Sigmoid colon (tissue), 7 donors: ENCODE results near the gene CRISP3. TPM values are rescaled to one million over a fixed set of nuclear protein-coding genes. Genes with fewer than 3 reads are reported as not detected.

Source experiments
- DNase-seq: peaks from one replicate; pipeline ENCODE4 v3.0.0-alpha.2; 2019
- H3K27ac ChIP-seq, 4 donors: fragments of 200-600 bp; sonication (generic); one replicate each; pipeline ENCODE4 v1.5.1; 2016 to 2019; ENCODE audit warnings: mild to moderate bottlenecking in 1 of 4
- H3K27me3 ChIP-seq, 3 donors: fragments of 200-600 bp; sonication (generic); one replicate each; pipeline ENCODE4 v1.5.1; 2019; ENCODE audit warnings: mild to moderate bottlenecking in 1 of 3
- H3K36me3 ChIP-seq, 4 donors: fragments of 200-600 bp; sonication (generic); one replicate each; pipeline ENCODE4 v1.5.1; 2016 to 2019
- H3K4me1 ChIP-seq, 4 donors: fragments of 200-600 bp; sonication (generic); one replicate each; pipeline ENCODE4 v1.5.1; 2017 to 2019
- H3K4me3 ChIP-seq, 4 donors: fragments of 200-600 bp; sonication (generic); one replicate each; pipeline ENCODE4 v1.5.1; 2017 to 2019; ENCODE audit warnings: mild to moderate bottlenecking in 2 of 4, moderate library complexity in 1 of 4
- H3K9me3 ChIP-seq, 4 donors: fragments of 200-600 bp in 3 of 4; sonication (generic) in 3 of 4; one replicate each; pipeline versions ENCODE4 v1.5.1 to v1.6.1; 2013 to 2019
- EP300 ChIP-seq, 4 donors: sonication (generic); formaldehyde crosslinking; IDR thresholded peaks; one replicate each; pipeline ENCODE4 v1.6.1; 2017; ENCODE audit warnings: antibody characterized with exemption in 4 of 4
- POLR2A ChIP-seq, 2 donors: fragments of 450-650 bp; IDR thresholded peaks; one replicate each; pipeline ENCODE4 v1.6.1; 2016; ENCODE audit warnings: antibody characterized with exemption in 2 of 2, mild to moderate bottlenecking in 2 of 2, moderate library complexity in 2 of 2
- POLR2AphosphoS5 ChIP-seq, 4 donors: sonication (generic); formaldehyde crosslinking; IDR thresholded peaks; one replicate each; pipeline ENCODE4 v1.6.1; 2017; ENCODE audit warnings: antibody characterized with exemption in 4 of 4
- WGBS, 2 donors: extraction: QIAGEN DNeasy Blood & Tissue Kit; methylation state at CpG; one replicate each; pipeline ENCODE4 v1.1.7; 2013; 5-methylcytosine and 5-hydroxymethylcytosine counted together
- intact Hi-C: fragments of 100-400 bp; cut with DNase I; formaldehyde crosslinking; loops from one replicate; pipeline ENCODE4 v1.15.1; 2023
- polyA plus RNA-seq, 3 donors: library from polyadenylated mRNA; stranded (reverse); fragments of 200-250 nt; gene quantifications; one replicate each; pipeline ENCODE4 v1.2.3, GENCODE V29; 2013
- total RNA-seq, 4 donors: library from RNA; depleted of rRNA; stranded (reverse); fragments of >200 nt; gene quantifications; one replicate each; pipeline ENCODE4 v1.1.0, GENCODE V29; 2016
- TF ChIP-seq, protein P1 (sequence below), 4 experiments: fragments of 450-650 bp in 3 of 4; fragments of 200-600 bp in 1 of 4; IDR thresholded peaks; one replicate each; pipeline ENCODE4 v1.5.1; 2016 to 2019; ENCODE audit warnings: antibody characterized with exemption in 4 of 4, mild to moderate bottlenecking in 3 of 4, moderate library complexity in 2 of 4
- donor health status: healthy with polysubstance abuse.
- donor health status: Bipolar disorder and iron deficiency.
- donor health status: healthy.

CRISP3 gene
- total and polyA plus RNA-seq, 7 donors, result 0.60 TPM; not detected in 6

DNA sequence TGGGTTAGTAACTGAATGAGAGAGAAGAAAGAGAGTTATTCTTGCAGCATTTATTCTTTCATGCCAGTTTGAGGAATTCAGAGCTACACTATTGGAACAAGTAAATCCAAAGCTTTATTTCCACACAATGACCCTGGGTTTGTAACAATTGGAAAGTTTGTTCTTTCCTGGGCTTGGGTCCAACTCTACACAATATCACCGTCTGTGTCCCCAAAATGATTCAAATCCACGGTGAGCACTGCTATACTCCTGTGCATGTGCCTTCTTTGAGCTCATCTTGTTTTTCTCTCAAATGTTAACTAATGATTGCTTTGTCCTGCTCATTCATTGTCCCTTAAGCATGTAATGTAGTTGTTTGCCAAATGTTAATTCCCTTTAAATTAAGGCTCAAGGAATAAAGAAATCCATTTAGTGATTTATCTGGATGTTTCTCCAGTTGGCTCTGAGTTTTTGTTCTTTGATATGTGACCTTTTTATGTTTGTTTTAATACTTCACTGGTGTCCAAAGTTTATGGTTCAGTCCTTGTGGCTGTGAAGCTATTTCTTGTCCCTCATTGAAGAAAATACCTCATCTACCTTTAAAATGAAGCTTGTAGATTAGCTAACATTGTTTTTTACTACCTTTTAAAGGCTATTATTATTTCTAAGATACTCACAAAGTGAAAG lies 20.5 kb upstream of the CRISP3 start:
- TF ChIP-seq EP300 (IDR thresholded peaks at IDR 0.05) (no peak), POLR2AphosphoS5 (IDR thresholded peaks at IDR 0.05) (no peak), POLR2A (IDR thresholded peaks at IDR 0.05) (no peak)
- TF ChIP-seq, protein P1, sequence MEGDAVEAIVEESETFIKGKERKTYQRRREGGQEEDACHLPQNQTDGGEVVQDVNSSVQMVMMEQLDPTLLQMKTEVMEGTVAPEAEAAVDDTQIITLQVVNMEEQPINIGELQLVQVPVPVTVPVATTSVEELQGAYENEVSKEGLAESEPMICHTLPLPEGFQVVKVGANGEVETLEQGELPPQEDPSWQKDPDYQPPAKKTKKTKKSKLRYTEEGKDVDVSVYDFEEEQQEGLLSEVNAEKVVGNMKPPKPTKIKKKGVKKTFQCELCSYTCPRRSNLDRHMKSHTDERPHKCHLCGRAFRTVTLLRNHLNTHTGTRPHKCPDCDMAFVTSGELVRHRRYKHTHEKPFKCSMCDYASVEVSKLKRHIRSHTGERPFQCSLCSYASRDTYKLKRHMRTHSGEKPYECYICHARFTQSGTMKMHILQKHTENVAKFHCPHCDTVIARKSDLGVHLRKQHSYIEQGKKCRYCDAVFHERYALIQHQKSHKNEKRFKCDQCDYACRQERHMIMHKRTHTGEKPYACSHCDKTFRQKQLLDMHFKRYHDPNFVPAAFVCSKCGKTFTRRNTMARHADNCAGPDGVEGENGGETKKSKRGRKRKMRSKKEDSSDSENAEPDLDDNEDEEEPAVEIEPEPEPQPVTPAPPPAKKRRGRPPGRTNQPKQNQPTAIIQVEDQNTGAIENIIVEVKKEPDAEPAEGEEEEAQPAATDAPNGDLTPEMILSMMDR (IDR thresholded peaks at IDR 0.05), result no peak
- no peaks in the 10 kb centered on the region for H3K36me3 ChIP-seq
- WGBS, 2 donors, result 18 to 62% methylated on average over 2 of the region's 2 CpGs
- no peaks in the 10 kb centered on the region for H3K9me3 ChIP-seq
- no peak overlapping the region for H3K27ac ChIP-seq
- intact Hi-C loops, result no loop called here
- no peak overlapping the region for H3K4me3 ChIP-seq
- no peaks in the 10 kb centered on the region for H3K4me1 ChIP-seq
- DNase-seq, result no peak
- H3K27me3 ChIP-seq, result no peaks in the 10 kb centered on the region

DNA sequence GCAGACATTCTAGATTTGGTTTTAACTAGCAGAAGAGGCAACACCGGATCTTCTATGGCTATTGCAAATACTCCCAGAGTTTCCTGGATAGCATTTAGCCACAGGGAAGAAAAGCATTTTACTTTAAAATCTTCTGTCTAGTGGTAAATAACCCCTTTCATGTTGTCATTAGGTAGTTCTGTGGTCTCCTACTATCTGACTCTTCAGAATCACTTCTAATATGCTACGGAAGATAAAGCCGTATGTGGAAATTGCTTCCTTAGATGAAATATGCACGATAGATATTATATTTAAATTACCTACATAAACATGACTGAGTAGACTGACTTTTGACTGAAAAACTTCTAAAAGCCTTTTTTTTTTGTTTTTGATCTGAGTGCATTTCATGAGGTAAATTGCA lies 759 bp downstream of the CRISP3 start:
- intact Hi-C loops, result no loop called here
- no peaks in the 10 kb centered on the region for H3K9me3 ChIP-seq
- no peaks in the 10 kb centered on the region for H3K27me3 ChIP-seq
- no peak overlapping the region for H3K27ac ChIP-seq
- no peak for DNase-seq
- WGBS, 2 donors, result 83 to 86% methylated on average over 4 of the region's 4 CpGs
- TF ChIP-seq, protein P1 (IDR thresholded peaks at IDR 0.05), result no peak
- TF ChIP-seq POLR2A (IDR thresholded peaks at IDR 0.05) (no peak), EP300 (IDR thresholded peaks at IDR 0.05) (no peak)
- H3K4me1 ChIP-seq, result no peaks in the 10 kb centered on the region
- H3K36me3 ChIP-seq, result no peaks in the 10 kb centered on the region
- no peak overlapping the region for H3K4me3 ChIP-seq

DNA sequence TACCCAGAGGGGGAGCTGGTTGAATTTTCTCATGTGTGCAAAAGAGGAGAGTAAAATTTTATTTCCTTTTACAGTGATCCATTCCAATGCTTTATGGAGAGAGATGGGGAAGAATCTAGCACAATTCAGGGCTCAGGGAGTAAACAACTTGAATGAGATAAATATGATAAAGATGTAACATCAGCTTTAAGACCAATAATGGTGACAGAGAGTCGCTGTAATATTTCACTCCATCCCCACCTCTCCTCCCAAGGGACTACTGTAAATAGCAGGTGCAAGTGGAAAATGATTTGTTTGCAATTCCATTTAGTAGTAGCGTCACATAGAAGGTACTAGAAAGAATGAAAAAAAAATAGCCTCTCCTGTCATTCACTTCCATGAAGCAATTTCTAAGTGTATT lies 4.8 kb downstream of the CRISP3 start:
- Histone ChIP-seq H3K36me3 (no peaks in the 10 kb centered on the region), H3K4me1 (no peaks in the 10 kb centered on the region), H3K27ac (no peak overlapping the region), H3K9me3 (no peaks in the 10 kb centered on the region), H3K27me3 (no peaks in the 10 kb centered on the region), H3K4me3 (no peak overlapping the region)
- intact Hi-C loops, result no loop called here
- 23 to 69% methylated on average over 2 of the region's 2 CpGs for WGBS, 2 donors
- TF ChIP-seq POLR2A (IDR thresholded peaks at IDR 0.05) (no peak), POLR2AphosphoS5 (IDR thresholded peaks at IDR 0.05) (no peak), EP300 (IDR thresholded peaks at IDR 0.05) (no peak)
- TF ChIP-seq, protein P1 (IDR thresholded peaks at IDR 0.05), result no peak
- no peak for DNase-seq

DNA sequence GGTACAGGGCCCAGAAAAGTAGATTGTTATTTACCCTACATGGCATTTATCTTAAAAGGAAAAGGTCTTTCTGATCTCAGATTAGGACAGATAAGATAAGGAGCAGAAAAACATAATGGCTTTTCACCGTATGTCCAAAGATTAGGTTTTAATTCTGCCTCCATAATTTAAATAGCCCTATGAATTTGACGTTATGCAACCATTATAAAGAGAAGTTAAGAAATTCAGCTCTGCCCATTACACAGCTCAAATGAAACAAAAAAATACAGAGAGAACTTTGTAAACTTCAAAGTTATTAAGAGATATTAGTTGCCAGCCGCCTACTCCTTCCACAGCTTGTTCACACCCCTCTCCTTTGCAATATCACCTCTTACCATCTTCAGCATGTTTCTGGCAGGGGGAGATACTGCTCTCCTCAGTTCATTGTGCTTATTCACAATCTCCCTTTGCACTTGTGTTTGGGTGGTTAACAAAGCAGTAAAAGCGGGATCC lies 8.1 kb downstream of the CRISP3 start:
- Histone ChIP-seq H3K4me1 (no peaks in the 10 kb centered on the region), H3K9me3 (no peaks in the 10 kb centered on the region), H3K4me3 (no peak overlapping the region), H3K27me3 (no peaks in the 10 kb centered on the region), H3K27ac (no peak overlapping the region), H3K36me3 (no peaks in the 10 kb centered on the region)
- intact Hi-C loops, result no loop called here
- 15 to 63% methylated on average over 4 of the region's 4 CpGs for WGBS, 2 donors
- DNase-seq, result no peak
- no peak for TF ChIP-seq POLR2A (IDR thresholded peaks at IDR 0.05)
- no peak for TF ChIP-seq POLR2AphosphoS5 (IDR thresholded peaks at IDR 0.05)
- TF ChIP-seq, protein P1 (IDR thresholded peaks at IDR 0.05), result no peak
- TF ChIP-seq EP300 (IDR thresholded peaks at IDR 0.05), result no peak

DNA sequence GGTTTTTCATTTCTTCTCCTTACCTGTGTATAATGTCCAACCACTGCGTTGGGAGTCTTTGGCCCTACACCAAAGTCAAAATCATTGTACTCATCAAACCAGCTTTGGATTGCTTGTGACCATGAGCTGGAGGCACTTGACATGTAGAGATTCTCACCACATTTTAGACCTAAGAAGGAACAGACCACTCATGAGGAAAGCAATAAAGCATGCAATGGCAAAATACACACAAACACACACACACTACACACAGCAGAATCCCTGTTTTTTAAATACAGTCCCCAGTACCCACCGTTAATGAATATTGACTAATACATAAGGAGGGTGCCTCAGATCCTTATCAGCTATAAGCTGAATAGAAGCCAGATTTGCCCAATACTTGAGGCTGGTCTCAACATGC lies 10.5 kb downstream of the CRISP3 start:
- Histone ChIP-seq H3K27ac (no peak overlapping the region), H3K4me3 (no peak overlapping the region), H3K27me3 (no peaks in the 10 kb centered on the region), H3K9me3 (no peaks in the 10 kb centered on the region), H3K4me1 (no peaks in the 10 kb centered on the region), H3K36me3 (no peaks in the 10 kb centered on the region)
- TF ChIP-seq POLR2A (IDR thresholded peaks at IDR 0.05) (no peak), EP300 (IDR thresholded peaks at IDR 0.05) (no peak), POLR2AphosphoS5 (IDR thresholded peaks at IDR 0.05) (no peak)
- intact Hi-C loops, result no loop called here
- DNase-seq, result no peak
- WGBS, 2 donors, result 43 to 69% methylated on average over 2 of the region's 2 CpGs
